ENCODE data around the gene LRRC27. TPM values are rescaled to one million over a fixed set of nuclear protein-coding genes. Genes with fewer than 3 reads are reported as not detected.
A peak's percentile ranks its signal among the peaks of the same experiment; 100 is the strongest.

Gene LRRC27
- total RNA-seq, 1 donor from 2014 or later: 5.8 TPM

- TF ChIP-seq CTCF (conservative IDR thresholded peaks at IDR 0.05; ENCODE audit: low read depth, low read length): no peak
- DNase-seq (ENCODE audit: low read depth): no peak
- peak overlapping the region; percentile 65 for H3K4me3 ChIP-seq (ENCODE audit: low read depth, low read length)
Measured at GRCh38 chr10:132306864-132307751, 24.9 kb upstream of the LRRC27 start.

- TF ChIP-seq CTCF (conservative IDR thresholded peaks at IDR 0.05; ENCODE audit: low read depth, low read length): no peak
- no peak for DNase-seq (ENCODE audit: low read depth)
- peak within 1 kb of the TSS; percentile 81 for H3K4me3 ChIP-seq (ENCODE audit: low read depth, low read length)
Measured at GRCh38 chr10:132307823-132308586, 24.0 kb upstream of the LRRC27 start, which contains the start of gene STK32C. Gene STK32C, minus strand, starts transcription at chr10:132307950. Its CDS starts 117 bp downstream, at chr10:132307833.

- H3K4me3 ChIP-seq (ENCODE audit: low read depth, low read length): peak overlapping the region; percentile 81
- DNase-seq (ENCODE audit: low read depth): no peak
- TF ChIP-seq CTCF (conservative IDR thresholded peaks at IDR 0.05; ENCODE audit: low read depth, low read length): no peak
Measured at GRCh38 chr10:132308587-132309470, 23.2 kb upstream of the LRRC27 start.

GRCh38 chr10:132309471-132309865 lies 22.5 kb upstream of the LRRC27 start:
- DNase-seq (ENCODE audit: low read depth): no peak
- no peak overlapping the region for H3K4me3 ChIP-seq (ENCODE audit: low read depth, low read length)
- TF ChIP-seq CTCF (conservative IDR thresholded peaks at IDR 0.05; ENCODE audit: low read depth, low read length): no peak

GRCh38 chr10:132309879-132310591 lies 22.0 kb upstream of the LRRC27 start:
- H3K4me3 ChIP-seq (ENCODE audit: low read depth, low read length): no peak overlapping the region
- no peak for DNase-seq (ENCODE audit: low read depth)
- no peak for TF ChIP-seq CTCF (conservative IDR thresholded peaks at IDR 0.05; ENCODE audit: low read depth, low read length)

Measured in epithelial cell of proximal tubule (primary cell).